H9 (cell line): Measurements from ENCODE around the gene VCP. TPM values are rescaled to one million over a fixed set of nuclear protein-coding genes. Genes with fewer than 3 reads are reported as not detected.

Source experiments
- DNase-seq: peaks from one replicate; pipeline ENCODE4 v3.0.0-alpha.2; 2017
- H2AFZ ChIP-seq: one replicate; pipeline ENCODE4 v1.6.1; 2013; ENCODE audit warnings: mild to moderate bottlenecking, low read length, control low read depth, moderate library complexity
- H2AK5ac ChIP-seq: 2 replicates; pipeline ENCODE4 v1.6.1; 2013; ENCODE audit warnings: low read length, control low read depth, mixed read lengths; ENCODE audit not compliant: insufficient read length
- H2BK120ac ChIP-seq: one replicate; pipeline ENCODE4 v1.6.1; 2013; ENCODE audit warnings: low read depth, mild to moderate bottlenecking, low read length, control low read depth, inconsistent platforms; ENCODE audit not compliant: poor library complexity, severe bottlenecking
- H2BK12ac ChIP-seq: 2 replicates; pipeline ENCODE4 v1.6.1; 2013; ENCODE audit warnings: low read length, control low read depth, mixed read lengths, low read depth; ENCODE audit not compliant: insufficient read length
- H2BK15ac ChIP-seq: 2 replicates; pipeline ENCODE4 v1.6.1; 2013; ENCODE audit warnings: low read depth, low read length, control low read depth
- H2BK20ac ChIP-seq: one replicate; pipeline ENCODE4 v1.6.1; 2013; ENCODE audit warnings: low read depth, mild to moderate bottlenecking, low read length, control low read depth, inconsistent platforms; ENCODE audit not compliant: poor library complexity, severe bottlenecking
- H2BK5ac ChIP-seq: 2 replicates; pipeline ENCODE4 v1.6.1; 2013; ENCODE audit warnings: low read length, control low read depth, mixed read lengths; ENCODE audit not compliant: insufficient read length
- H3K14ac ChIP-seq: 2 replicates; pipeline ENCODE4 v1.6.1; 2013; ENCODE audit warnings: low read length, control low read depth; ENCODE audit not compliant: insufficient read depth
- H3K18ac ChIP-seq: 2 replicates; pipeline ENCODE4 v1.6.1; 2013; ENCODE audit warnings: low read depth, mild to moderate bottlenecking, mixed read lengths, low read length, control low read depth; ENCODE audit not compliant: insufficient read length
- H3K23ac ChIP-seq: 2 replicates; pipeline ENCODE4 v1.6.1; 2013; ENCODE audit warnings: low read length, control low read depth, mixed read lengths, low read depth; ENCODE audit not compliant: insufficient read length
- H3K23me2 ChIP-seq: 2 replicates; pipeline ENCODE4 v1.6.1; 2013; ENCODE audit warnings: low read depth, mild to moderate bottlenecking, mixed read lengths, low read length, control low read depth; ENCODE audit not compliant: insufficient read length, poor library complexity, severe bottlenecking
- H3K27ac ChIP-seq: 2 replicates; pipeline ENCODE4 v1.5.1; 2013; ENCODE audit warnings: low read length, control low read depth, mixed read lengths, low read depth; ENCODE audit not compliant: insufficient read length
- H3K27me3 ChIP-seq: 2 replicates; pipeline ENCODE4 v1.6.1; 2013; ENCODE audit warnings: low read length, control low read depth, inconsistent platforms; ENCODE audit not compliant: insufficient read depth
- H3K4ac ChIP-seq: 2 replicates; pipeline ENCODE4 v1.6.1; 2013; ENCODE audit warnings: low read depth, mild to moderate bottlenecking, control low read depth, inconsistent platforms, low read length, moderate library complexity
- H3K4me1 ChIP-seq: 2 replicates; pipeline ENCODE4 v1.6.1; 2013; ENCODE audit warnings: low read length, control low read depth, inconsistent platforms; ENCODE audit not compliant: insufficient read depth
- H3K4me2 ChIP-seq: 2 replicates; pipeline ENCODE4 v1.6.1; 2013; ENCODE audit warnings: low read length, control low read depth, mixed read lengths; ENCODE audit not compliant: insufficient read length, insufficient read depth
- H3K56ac ChIP-seq: 2 replicates; pipeline ENCODE4 v1.6.1; 2013; ENCODE audit warnings: low read depth, mild to moderate bottlenecking, mixed read lengths, low read length, control low read depth; ENCODE audit not compliant: insufficient read length
- H3K79me1 ChIP-seq: 2 replicates; pipeline ENCODE4 v1.6.1; 2013; ENCODE audit warnings: low read depth, mild to moderate bottlenecking, moderate library complexity, low read length, control low read depth, inconsistent platforms; ENCODE audit not compliant: insufficient read depth, poor library complexity, severe bottlenecking
- H3K79me2 ChIP-seq: 2 replicates; pipeline ENCODE4 v1.6.1; 2013; ENCODE audit warnings: low read length, control low read depth, inconsistent platforms; ENCODE audit not compliant: insufficient read depth
- H3K9ac ChIP-seq: 2 replicates; pipeline ENCODE4 v1.6.1; 2013; ENCODE audit warnings: low read length, control low read depth, mixed read lengths; ENCODE audit not compliant: insufficient read length; ENCODE audit errors: extremely low read depth
- H3K9me3 ChIP-seq: one replicate; pipeline ENCODE4 v1.6.1; 2013; ENCODE audit warnings: low read depth, low read length, inconsistent platforms; ENCODE audit not compliant: control insufficient read depth
- H3T11ph ChIP-seq: one replicate; pipeline ENCODE4 v1.6.1; 2013; ENCODE audit warnings: mild to moderate bottlenecking, low read length, control low read depth, inconsistent platforms
- H4K20me1 ChIP-seq: one replicate; pipeline ENCODE4 v1.6.1; 2013; ENCODE audit not compliant: control insufficient read depth, insufficient read length, insufficient read depth
- H4K5ac ChIP-seq: 2 replicates; pipeline ENCODE4 v1.6.1; 2013; ENCODE audit warnings: low read depth, mild to moderate bottlenecking, mixed read lengths, low read length, control low read depth; ENCODE audit not compliant: insufficient read length
- H4K8ac ChIP-seq: replicated peaks from 2 replicates; pipeline ENCODE4 v1.6.1; 2013; ENCODE audit warnings: low read length, control low read depth, mixed read lengths, low read depth; ENCODE audit not compliant: insufficient read length
- H4K91ac ChIP-seq: 2 replicates; pipeline ENCODE4 v1.6.1; 2013; ENCODE audit warnings: low read depth, mild to moderate bottlenecking, moderate library complexity, mixed read lengths, low read length, control low read depth; ENCODE audit not compliant: insufficient read length
- H3K27ac Mint-ChIP-seq, 3 experiments: 2 replicates in 2 of 3; 3 replicates in 1 of 3; pipeline ENCODE4 v1.8.0; 2020 to 2021; ENCODE audit warnings: mixed read lengths in 3 of 3, mild to moderate bottlenecking in 1 of 3, moderate library complexity in 1 of 3
- H3K27me3 Mint-ChIP-seq: 2 replicates; pipeline ENCODE4 v1.8.0; 2021; ENCODE audit warnings: low read depth, mild to moderate bottlenecking, moderate library complexity, mixed read lengths
- H3K36me3 Mint-ChIP-seq, 3 experiments: 2 replicates in 2 of 3; 3 replicates in 1 of 3; pipeline ENCODE4 v1.8.0; 2020 to 2021; ENCODE audit warnings: low read depth in 3 of 3, mixed read lengths in 3 of 3; ENCODE audit not compliant: insufficient read depth in 1 of 3
- H3K4me1 Mint-ChIP-seq, 2 experiments: 2 replicates each; pipeline ENCODE4 v1.8.0; 2020; ENCODE audit warnings: mixed read lengths in 2 of 2
- H3K4me3 Mint-ChIP-seq, 2 experiments: 2 replicates in 1 of 2; 3 replicates in 1 of 2; pipeline ENCODE4 v1.8.0; 2020 to 2021; ENCODE audit warnings: mild to moderate bottlenecking in 2 of 2, mixed read lengths in 2 of 2, moderate library complexity in 1 of 2
- H3K9me3 Mint-ChIP-seq, 2 experiments: 2 replicates in 1 of 2; 3 replicates in 1 of 2; pipeline ENCODE4 v1.8.0; 2020; ENCODE audit warnings: mild to moderate bottlenecking in 2 of 2, mixed read lengths in 2 of 2, moderate library complexity in 1 of 2
- WGBS: extraction: QIAGEN DNeasy Blood & Tissue Kit; methylation state at CpG from one replicate; pipeline ENCODE4 v1.1.7; 2013; ENCODE audit warnings: missing lambda C conversion rate, low lambda C conversion rate, mixed read lengths; ENCODE audit not compliant: insufficient read length; ENCODE audit errors: extremely low coverage; 5-methylcytosine and 5-hydroxymethylcytosine counted together
- total RNA-seq: library from RNA; stranded (reverse); gene quantifications from 2 replicates; pipeline ENCODE4 v1.2.1, GENCODE V29; 2021
- TF ChIP-seq, protein P1 (sequence below): fragments of 200-600 bp; sonication (generic); conservative IDR thresholded peaks from 3 replicates; pipeline ENCODE4 v1.8.0; 2021; ENCODE audit warnings: antibody characterized with exemption, mild to moderate bottlenecking

Gene VCP
- total RNA-seq, 1 experiment from 2014 or later: 407 TPM

DNA sequence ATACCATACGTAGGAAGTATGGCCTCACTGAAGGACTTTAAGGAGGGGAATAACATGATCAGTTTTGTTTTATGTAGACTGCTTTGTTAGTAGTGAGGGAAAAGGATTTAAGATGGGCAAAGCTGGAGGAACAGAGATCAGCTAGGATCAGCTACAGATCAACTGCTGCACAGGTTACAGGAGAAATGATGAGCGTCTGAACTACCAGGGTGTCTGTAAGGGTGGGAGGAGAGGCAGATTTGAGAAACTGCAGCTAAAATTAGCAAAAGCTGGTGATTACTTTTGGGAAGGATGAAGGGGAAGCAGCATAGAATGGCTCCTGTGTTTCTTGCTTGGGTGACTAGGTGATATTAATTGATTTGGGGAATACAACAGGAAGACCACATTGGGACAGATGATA is 39.3 kb downstream of the VCP start:
- Histone ChIP-seq H4K5ac (no peak overlapping the region), H3K23me2 (no peaks in the 10 kb centered on the region), H2BK20ac (no peak overlapping the region), H3K4ac (no peak overlapping the region), H3K23ac (no peak overlapping the region), H2BK120ac (no peak overlapping the region), H3K9me3 (peaks cover 20% of the 10 kb centered on the region), H3K18ac (no peak overlapping the region), H2AFZ (no peak overlapping the region), H3K56ac (no peak overlapping the region), H3K27ac (no peak overlapping the region), H3K14ac (no peak overlapping the region), H2BK12ac (no peak overlapping the region), H3K9ac (no peak overlapping the region), H4K91ac (no peak overlapping the region), H2AK5ac (no peak overlapping the region), H3K27me3 (no peaks in the 10 kb centered on the region), H3T11ph (no peak overlapping the region), H3K4me2 (no peak overlapping the region), H4K8ac (no peak overlapping the region), H3K79me1 (no peaks in the 10 kb centered on the region), H3K79me2 (no peaks in the 10 kb centered on the region), H4K20me1 (no peaks in the 10 kb centered on the region), H2BK5ac (no peak overlapping the region), H3K4me1 (no peaks in the 10 kb centered on the region; the same call in 1 of the 2 replicates), H2BK15ac (no peak overlapping the region)
- Mint-ChIP-seq H3K27me3 (no peaks in the 10 kb centered on the region), H3K9me3 (peaks cover 20 to 23% of the 10 kb centered on the region in 2 experiments; a peak in 4 of 5 replicates), H3K4me1 (peaks cover 2 to 3% of the 10 kb centered on the region in 2 experiments), H3K4me3 (no peak overlapping the region), H3K36me3 (peaks cover 14 to 27% (median 26%) of the 10 kb centered on the region in 3 experiments), H3K27ac (peak overlapping the region in 2 of 3 experiments; percentile 3 to 17; a peak in 2 of 7 replicates)
- no CpG with 5 or more reads among the region's 2 CpGs for WGBS
- TF ChIP-seq, protein P1, sequence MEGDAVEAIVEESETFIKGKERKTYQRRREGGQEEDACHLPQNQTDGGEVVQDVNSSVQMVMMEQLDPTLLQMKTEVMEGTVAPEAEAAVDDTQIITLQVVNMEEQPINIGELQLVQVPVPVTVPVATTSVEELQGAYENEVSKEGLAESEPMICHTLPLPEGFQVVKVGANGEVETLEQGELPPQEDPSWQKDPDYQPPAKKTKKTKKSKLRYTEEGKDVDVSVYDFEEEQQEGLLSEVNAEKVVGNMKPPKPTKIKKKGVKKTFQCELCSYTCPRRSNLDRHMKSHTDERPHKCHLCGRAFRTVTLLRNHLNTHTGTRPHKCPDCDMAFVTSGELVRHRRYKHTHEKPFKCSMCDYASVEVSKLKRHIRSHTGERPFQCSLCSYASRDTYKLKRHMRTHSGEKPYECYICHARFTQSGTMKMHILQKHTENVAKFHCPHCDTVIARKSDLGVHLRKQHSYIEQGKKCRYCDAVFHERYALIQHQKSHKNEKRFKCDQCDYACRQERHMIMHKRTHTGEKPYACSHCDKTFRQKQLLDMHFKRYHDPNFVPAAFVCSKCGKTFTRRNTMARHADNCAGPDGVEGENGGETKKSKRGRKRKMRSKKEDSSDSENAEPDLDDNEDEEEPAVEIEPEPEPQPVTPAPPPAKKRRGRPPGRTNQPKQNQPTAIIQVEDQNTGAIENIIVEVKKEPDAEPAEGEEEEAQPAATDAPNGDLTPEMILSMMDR: no peak
- DNase-seq: no peak
